Measurements from ENCODE around the gene TBCD. TPM values are rescaled to one million over a fixed set of nuclear protein-coding genes. Genes with fewer than 3 reads are reported as not detected.

TBCD gene
- total RNA-seq, 1 donor from 2014 or later, result 156 TPM

- intact Hi-C loops (cut with DNase I), result loop anchor here (10.0 kb wide), 1 partner anchor 224 kb away; no protein-coding TSS in a partner anchor
- H3K4me3 ChIP-seq, result no peak overlapping the region
- no peaks in the 10 kb centered on the region for H3K27me3 ChIP-seq
- H3K9me3 ChIP-seq, result no peaks in the 10 kb centered on the region
- H3K4me1 ChIP-seq, result peaks cover 5 to 8% of the 10 kb centered on the region in 2 donors
- H3K36me3 ChIP-seq, result peaks cover 5 to 6% of the 10 kb centered on the region in 2 donors
- TF ChIP-seq, protein P1, sequence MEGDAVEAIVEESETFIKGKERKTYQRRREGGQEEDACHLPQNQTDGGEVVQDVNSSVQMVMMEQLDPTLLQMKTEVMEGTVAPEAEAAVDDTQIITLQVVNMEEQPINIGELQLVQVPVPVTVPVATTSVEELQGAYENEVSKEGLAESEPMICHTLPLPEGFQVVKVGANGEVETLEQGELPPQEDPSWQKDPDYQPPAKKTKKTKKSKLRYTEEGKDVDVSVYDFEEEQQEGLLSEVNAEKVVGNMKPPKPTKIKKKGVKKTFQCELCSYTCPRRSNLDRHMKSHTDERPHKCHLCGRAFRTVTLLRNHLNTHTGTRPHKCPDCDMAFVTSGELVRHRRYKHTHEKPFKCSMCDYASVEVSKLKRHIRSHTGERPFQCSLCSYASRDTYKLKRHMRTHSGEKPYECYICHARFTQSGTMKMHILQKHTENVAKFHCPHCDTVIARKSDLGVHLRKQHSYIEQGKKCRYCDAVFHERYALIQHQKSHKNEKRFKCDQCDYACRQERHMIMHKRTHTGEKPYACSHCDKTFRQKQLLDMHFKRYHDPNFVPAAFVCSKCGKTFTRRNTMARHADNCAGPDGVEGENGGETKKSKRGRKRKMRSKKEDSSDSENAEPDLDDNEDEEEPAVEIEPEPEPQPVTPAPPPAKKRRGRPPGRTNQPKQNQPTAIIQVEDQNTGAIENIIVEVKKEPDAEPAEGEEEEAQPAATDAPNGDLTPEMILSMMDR (IDR thresholded peaks at IDR 0.05), result no peak
- H3K27ac ChIP-seq, result no peak overlapping the region
- no peak for DNase-seq (ENCODE audit: low spot score in 2 of 2)
Observed at GRCh38 chr17:82790391-82790790, 38.5 kb downstream of the TBCD start.

DNA sequence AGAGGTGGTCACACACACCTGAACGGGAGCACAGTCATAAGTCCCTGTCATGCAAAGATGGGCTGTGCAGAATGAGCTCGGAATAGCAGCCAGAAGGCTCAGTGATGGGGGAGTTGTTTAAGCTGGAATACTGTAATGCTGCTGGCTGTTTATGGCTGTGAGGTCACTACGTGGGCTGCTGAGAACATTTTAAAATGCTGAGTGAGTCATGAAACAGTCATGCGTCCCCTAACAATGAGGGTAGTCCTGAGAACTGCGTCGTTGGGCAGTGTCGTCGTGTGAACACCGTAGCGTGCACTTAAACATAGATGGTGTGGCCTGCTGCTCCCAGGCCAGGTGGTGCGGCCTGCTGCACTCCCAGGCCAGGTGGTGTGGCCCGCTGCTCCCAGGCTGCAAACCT lies 39.7 kb downstream of the TBCD start:
- no peaks in the 10 kb centered on the region for H3K9me3 ChIP-seq
- H3K27me3 ChIP-seq, result no peaks in the 10 kb centered on the region
- no peak for DNase-seq (ENCODE audit: low spot score in 2 of 2)
- H3K36me3 ChIP-seq, result peaks cover 5 to 6% of the 10 kb centered on the region in 2 donors
- H3K4me3 ChIP-seq, result no peak overlapping the region
- intact Hi-C loops (cut with DNase I), result loop anchor here (10.0 kb wide), 1 partner anchor 223 kb away; no protein-coding TSS in a partner anchor
- H3K27ac ChIP-seq, result no peak overlapping the region
- TF ChIP-seq, protein P1 (IDR thresholded peaks at IDR 0.05), result no peak
- H3K4me1 ChIP-seq, result peaks cover 5 to 8% of the 10 kb centered on the region in 2 donors

DNA sequence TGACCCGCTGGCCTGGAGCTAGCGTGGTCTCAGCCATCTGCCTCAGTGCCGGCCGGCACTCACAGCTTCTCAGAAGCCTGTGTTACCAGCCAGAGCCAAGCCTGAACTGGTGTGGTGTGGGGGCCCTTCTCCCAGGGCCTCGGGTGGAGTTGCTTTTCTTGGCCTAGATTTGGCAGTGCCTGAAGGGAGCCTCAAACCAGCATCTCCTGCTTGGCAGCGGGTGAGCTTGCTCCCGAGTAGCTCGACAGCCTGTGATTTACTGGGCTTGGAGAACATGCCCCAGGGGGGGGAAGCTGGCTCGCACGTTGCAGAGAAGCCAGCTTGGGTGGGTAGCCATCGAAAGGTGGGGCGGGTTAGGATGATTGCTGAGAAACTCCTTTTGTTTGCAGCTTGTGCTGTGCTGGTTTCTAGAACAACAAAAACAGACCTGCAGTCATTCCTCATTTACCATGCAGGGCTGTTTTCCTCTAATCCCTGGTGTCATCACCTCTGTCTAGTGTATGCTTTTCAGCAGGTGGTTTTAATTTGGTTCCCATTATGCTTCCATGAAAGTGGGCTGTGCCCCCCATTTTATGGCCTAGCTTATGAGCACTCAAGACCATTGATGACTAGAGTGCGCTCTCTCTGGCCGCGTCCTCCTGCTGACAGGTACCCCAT lies 42.2 kb downstream of the TBCD start:
- no peak for DNase-seq (ENCODE audit: low spot score in 2 of 2)
- Histone ChIP-seq H3K36me3 (peaks cover 11 to 15% of the 10 kb centered on the region in 2 donors), H3K4me3 (no peak overlapping the region), H3K27ac (peak overlapping the region in 1 of 2 donors; percentile 18), H3K9me3 (no peaks in the 10 kb centered on the region), H3K4me1 (peaks cover 5 to 8% of the 10 kb centered on the region in 2 donors), H3K27me3 (no peaks in the 10 kb centered on the region)
- TF ChIP-seq, protein P1 (IDR thresholded peaks at IDR 0.05), result no peak
- intact Hi-C loops (cut with DNase I), result loop anchor here (10.0 kb wide), 1 partner anchor 221 kb away; no protein-coding TSS in a partner anchor

GRCh38 chr17:82794781-82795482 lies 43.1 kb downstream of the TBCD start:
- no peak for DNase-seq (ENCODE audit: low spot score in 2 of 2)
- intact Hi-C loops (cut with DNase I), result loop anchor here (10.0 kb wide), 1 partner anchor 220 kb away; no protein-coding TSS in a partner anchor
- Histone ChIP-seq H3K4me3 (no peak overlapping the region), H3K27me3 (no peaks in the 10 kb centered on the region), H3K27ac (no peak overlapping the region), H3K36me3 (peaks cover 11 to 18% of the 10 kb centered on the region in 2 donors), H3K9me3 (no peaks in the 10 kb centered on the region), H3K4me1 (peaks cover 5 to 8% of the 10 kb centered on the region in 2 donors)
- TF ChIP-seq, protein P1 (IDR thresholded peaks at IDR 0.05), result no peak

- no peaks in the 10 kb centered on the region for H3K27me3 ChIP-seq
- TF ChIP-seq, protein P1 (IDR thresholded peaks at IDR 0.05), result no peak
- H3K4me1 ChIP-seq, result peaks cover 5 to 8% of the 10 kb centered on the region in 2 donors
- no peak for DNase-seq (ENCODE audit: low spot score in 2 of 2)
- H3K36me3 ChIP-seq, result peaks cover 11 to 22% of the 10 kb centered on the region in 2 donors
- H3K4me3 ChIP-seq, result no peak overlapping the region
- intact Hi-C loops (cut with DNase I), result loop anchor here (10.0 kb wide), 1 partner anchor 219 kb away; no protein-coding TSS in a partner anchor
- no peak overlapping the region for H3K27ac ChIP-seq
- no peaks in the 10 kb centered on the region for H3K9me3 ChIP-seq
Observed at GRCh38 chr17:82795615-82796014, 43.8 kb downstream of the TBCD start.

Data from ascending aorta (tissue), 2 donors.